HFFc6 (cell line): ENCODE data around the gene KATNB1. TPM values are rescaled to one million over a fixed set of nuclear protein-coding genes. Genes with fewer than 3 reads are reported as not detected.
A peak's percentile ranks its signal among the peaks of the same experiment; 100 is the strongest.

Source experiments
- DNase-seq: peaks from one replicate; pipeline ENCODE4 v3.0.0-alpha.2; 2018
- H3K27ac Mint-ChIP-seq: 2 replicates; pipeline ENCODE4 v1.8.0; 2020; ENCODE audit warnings: mild to moderate bottlenecking, mixed read lengths
- H3K27me3 Mint-ChIP-seq: 2 replicates; pipeline ENCODE4 v1.8.0; 2021; ENCODE audit warnings: mild to moderate bottlenecking, moderate library complexity, mixed read lengths; ENCODE audit not compliant: insufficient read depth
- H3K36me3 Mint-ChIP-seq: 2 replicates; pipeline ENCODE4 v1.8.0; 2021; ENCODE audit warnings: low read depth, mixed read lengths
- H3K4me1 Mint-ChIP-seq: 2 replicates; pipeline ENCODE4 v1.8.0; 2020; ENCODE audit warnings: low read depth, mixed read lengths
- H3K4me3 Mint-ChIP-seq: 2 replicates; pipeline ENCODE4 v1.8.0; 2020; ENCODE audit warnings: mild to moderate bottlenecking, moderate library complexity, mixed read lengths
- H3K9me3 Mint-ChIP-seq: 2 replicates; pipeline ENCODE4 v1.8.0; 2020; ENCODE audit warnings: mild to moderate bottlenecking, mixed read lengths
- total RNA-seq, 6 experiments: library from RNA; stranded (reverse); fragmentation: NEBNext Ultra II Directional; extraction: Animal tissue kit (Norgen Biotek cat#: 25700); gene quantifications; 2 replicates in 1 of 6; 3 replicates in 5 of 6; pipeline ENCODE4 v1.2.3, GENCODE V29; 2021
- TF ChIP-seq, protein P1 (sequence below): fragments of 200-600 bp; sonication (generic); IDR thresholded peaks from 2 replicates; pipeline ENCODE4 v1.5.0; 2021; ENCODE audit warnings: antibody characterized with exemption, mild to moderate bottlenecking

KATNB1 gene
- total RNA-seq, 6 experiments from 2014 or later = 20.4 to 22.1 (median 21.6) TPM

DNA sequence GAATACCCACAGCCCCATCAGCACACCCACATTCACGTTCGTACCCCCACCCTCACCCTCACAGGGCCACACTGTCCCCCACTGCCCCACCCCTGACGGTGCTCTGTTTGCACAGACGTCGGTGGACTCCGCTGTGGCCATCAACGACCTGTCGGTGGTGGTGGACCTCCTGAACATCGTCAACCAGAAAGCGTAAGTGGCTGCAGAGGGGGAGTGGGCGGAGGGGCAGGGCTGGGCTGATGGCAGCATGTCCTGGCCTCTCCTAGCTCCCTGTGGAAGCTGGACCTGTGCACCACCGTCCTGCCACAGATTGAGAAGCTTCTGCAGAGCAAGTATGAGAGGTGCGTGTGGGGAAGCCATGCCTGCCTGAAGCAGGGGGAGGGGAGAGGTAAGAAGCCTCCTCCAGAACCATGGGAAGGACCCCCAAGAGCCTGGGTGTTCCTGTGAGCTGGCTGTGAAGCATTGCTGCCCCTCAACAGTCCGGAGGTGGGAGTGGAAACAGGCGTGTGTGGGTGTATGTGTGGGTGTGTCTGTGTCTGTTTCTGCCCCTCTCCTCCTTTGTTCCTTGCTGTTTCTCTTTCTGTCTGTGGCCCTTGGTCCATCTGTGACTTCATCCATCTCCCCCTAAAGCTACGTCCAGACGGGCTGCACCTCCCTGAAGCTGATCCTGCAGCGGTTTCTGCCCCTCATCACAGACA is 20.3 kb downstream of the KATNB1 start:
- TF ChIP-seq, protein P1, sequence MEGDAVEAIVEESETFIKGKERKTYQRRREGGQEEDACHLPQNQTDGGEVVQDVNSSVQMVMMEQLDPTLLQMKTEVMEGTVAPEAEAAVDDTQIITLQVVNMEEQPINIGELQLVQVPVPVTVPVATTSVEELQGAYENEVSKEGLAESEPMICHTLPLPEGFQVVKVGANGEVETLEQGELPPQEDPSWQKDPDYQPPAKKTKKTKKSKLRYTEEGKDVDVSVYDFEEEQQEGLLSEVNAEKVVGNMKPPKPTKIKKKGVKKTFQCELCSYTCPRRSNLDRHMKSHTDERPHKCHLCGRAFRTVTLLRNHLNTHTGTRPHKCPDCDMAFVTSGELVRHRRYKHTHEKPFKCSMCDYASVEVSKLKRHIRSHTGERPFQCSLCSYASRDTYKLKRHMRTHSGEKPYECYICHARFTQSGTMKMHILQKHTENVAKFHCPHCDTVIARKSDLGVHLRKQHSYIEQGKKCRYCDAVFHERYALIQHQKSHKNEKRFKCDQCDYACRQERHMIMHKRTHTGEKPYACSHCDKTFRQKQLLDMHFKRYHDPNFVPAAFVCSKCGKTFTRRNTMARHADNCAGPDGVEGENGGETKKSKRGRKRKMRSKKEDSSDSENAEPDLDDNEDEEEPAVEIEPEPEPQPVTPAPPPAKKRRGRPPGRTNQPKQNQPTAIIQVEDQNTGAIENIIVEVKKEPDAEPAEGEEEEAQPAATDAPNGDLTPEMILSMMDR = no peak
- Mint-ChIP-seq H3K9me3 (no peaks in the 10 kb centered on the region), H3K4me3 (no peak overlapping the region), H3K27me3 (peaks cover 5% of the 10 kb centered on the region), H3K36me3 (no peaks in the 10 kb centered on the region; the same call in 1 of the 2 replicates), H3K27ac (no peak overlapping the region), H3K4me1 (no peaks in the 10 kb centered on the region)
- no peak for DNase-seq

- peaks cover 5% of the 10 kb centered on the region; the same call in 1 of the 2 replicates for H3K36me3 Mint-ChIP-seq
- H3K27ac Mint-ChIP-seq = no peak overlapping the region
- TF ChIP-seq, protein P1 = no peak
- no peaks in the 10 kb centered on the region for H3K4me1 Mint-ChIP-seq
- H3K9me3 Mint-ChIP-seq = no peaks in the 10 kb centered on the region
- peaks cover 6% of the 10 kb centered on the region for H3K27me3 Mint-ChIP-seq
- DNase-seq = no peak
- H3K4me3 Mint-ChIP-seq = no peak overlapping the region
These were observed 21.1 kb downstream of the KATNB1 start for GRCh38 chr16:57756424-57757325.

- Mint-ChIP-seq H3K27me3 (peaks cover 3% of the 10 kb centered on the region), H3K4me1 (no peaks in the 10 kb centered on the region), H3K9me3 (no peaks in the 10 kb centered on the region), H3K27ac (no peak overlapping the region), H3K36me3 (peaks cover 5% of the 10 kb centered on the region; the same call in 1 of the 2 replicates), H3K4me3 (no peak overlapping the region)
- TF ChIP-seq, protein P1 = peak; percentile 99
- DNase-seq = peak; percentile 70
These were observed 21.8 kb downstream of the KATNB1 start for GRCh38 chr16:57757326-57757786.

- DNase-seq = no peak
- no peaks in the 10 kb centered on the region for H3K4me1 Mint-ChIP-seq
- TF ChIP-seq, protein P1 = no peak
- peaks cover 5% of the 10 kb centered on the region for H3K27me3 Mint-ChIP-seq
- H3K27ac Mint-ChIP-seq = no peak overlapping the region
- H3K36me3 Mint-ChIP-seq = peaks cover 5% of the 10 kb centered on the region; the same call in 1 of the 2 replicates
- H3K4me3 Mint-ChIP-seq = no peak overlapping the region
- H3K9me3 Mint-ChIP-seq = no peaks in the 10 kb centered on the region
These were observed 22.3 kb downstream of the KATNB1 start for GRCh38 chr16:57757883-57758282.

- Mint-ChIP-seq H3K4me1 (peaks cover 5% of the 10 kb centered on the region), H3K27me3 (peaks cover 5% of the 10 kb centered on the region), H3K36me3 (peaks cover 5% of the 10 kb centered on the region; the same call in 1 of the 2 replicates), H3K27ac (no peak overlapping the region), H3K4me3 (no peak overlapping the region), H3K9me3 (no peaks in the 10 kb centered on the region)
- TF ChIP-seq, protein P1 = no peak
- no peak for DNase-seq
These were observed 23.0 kb downstream of the KATNB1 start for GRCh38 chr16:57758331-57759117.
